GM19395 (cell line): ENCODE data around the gene SLC35D1.

ENCODE experiments used
- ATAC-seq: cut with Tn5 transposase; IDR thresholded peaks from one replicate; pipeline ENCODE4 v1.9.1; 2021; ENCODE audit warnings: mild to moderate bottlenecking, moderate library complexity; ENCODE audit not compliant: unreplicated experiment

Gene SLC35D1

DNA sequence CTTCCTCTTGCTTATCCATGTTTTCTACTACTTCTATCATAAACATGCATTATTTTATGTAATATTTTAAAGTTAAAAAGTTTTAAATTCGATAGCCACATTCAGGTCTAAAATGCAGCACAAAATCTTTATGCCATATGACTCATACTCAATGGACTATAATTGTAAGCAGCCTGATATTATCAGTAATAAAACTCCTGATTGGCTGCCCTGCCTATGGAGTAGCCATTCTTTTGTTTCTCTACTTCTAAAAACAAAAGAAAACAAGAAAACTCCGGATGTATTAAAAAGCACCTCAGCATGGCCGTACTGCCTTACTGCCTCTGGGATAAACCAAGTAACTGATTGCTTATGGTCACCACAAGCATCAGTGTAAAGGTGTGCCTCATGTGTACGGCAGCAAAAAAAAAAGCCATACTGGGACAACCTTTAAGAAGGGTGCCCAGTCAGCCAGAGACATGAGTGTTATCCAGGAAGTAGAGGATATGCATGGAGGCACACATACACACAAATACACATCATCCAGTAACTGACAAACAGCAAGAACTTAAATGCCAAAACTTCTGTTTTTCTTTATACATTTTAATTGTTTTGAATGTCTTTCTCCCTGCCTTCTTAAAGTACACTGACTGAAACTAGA lies 9.2 kb downstream of the SLC35D1 start:
- ATAC-seq: no peak

DNA sequence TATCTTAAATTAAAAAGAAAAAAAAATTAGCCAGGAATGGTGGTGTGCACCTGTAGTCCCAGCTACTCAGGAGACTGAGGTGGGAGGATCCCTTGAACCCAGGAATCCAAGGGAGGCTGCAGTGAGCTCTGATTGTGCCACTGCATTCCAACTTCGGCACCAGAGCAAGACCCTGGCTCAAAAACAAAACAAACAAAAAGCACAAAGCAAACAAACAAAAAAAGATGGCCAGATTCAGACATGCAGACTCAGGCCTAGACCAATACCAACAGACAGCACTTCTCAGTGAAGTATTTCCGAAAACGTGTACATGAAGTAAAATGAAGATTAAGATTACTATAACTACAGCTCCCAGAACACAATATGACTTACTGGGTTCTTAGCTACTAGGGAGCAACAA lies 10.6 kb downstream of the SLC35D1 start:
- no peak for ATAC-seq

DNA sequence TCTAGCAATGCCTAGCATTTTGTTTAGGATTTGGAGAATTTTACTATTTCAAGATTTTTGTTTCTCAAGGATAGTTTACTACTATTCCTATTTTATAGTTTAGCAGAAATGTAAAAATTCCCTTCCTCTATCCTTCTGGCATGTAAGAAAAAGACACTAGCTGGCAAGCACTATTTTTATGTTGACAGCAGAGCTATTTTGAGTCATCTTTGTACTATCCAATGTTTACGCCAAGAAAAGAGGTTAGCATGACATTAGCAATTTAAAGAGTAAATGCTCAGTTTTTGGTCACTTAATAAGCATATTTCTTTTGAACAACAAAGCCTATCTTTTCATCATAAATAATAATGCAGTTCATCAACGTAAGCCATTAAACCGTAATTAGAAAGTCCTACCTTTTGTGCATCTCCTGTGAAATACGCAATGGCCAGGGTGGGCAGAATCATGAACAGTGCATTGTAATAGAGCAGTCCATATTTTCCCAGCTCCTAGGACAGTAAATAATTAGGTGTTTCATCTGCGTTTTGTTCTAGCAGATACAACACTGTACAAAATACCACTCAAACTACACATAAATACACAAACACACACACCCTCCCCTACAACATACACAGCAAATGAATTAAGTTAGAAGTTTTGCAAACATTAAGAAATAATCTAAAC lies 12.0 kb downstream of the SLC35D1 start:
- no peak for ATAC-seq

DNA sequence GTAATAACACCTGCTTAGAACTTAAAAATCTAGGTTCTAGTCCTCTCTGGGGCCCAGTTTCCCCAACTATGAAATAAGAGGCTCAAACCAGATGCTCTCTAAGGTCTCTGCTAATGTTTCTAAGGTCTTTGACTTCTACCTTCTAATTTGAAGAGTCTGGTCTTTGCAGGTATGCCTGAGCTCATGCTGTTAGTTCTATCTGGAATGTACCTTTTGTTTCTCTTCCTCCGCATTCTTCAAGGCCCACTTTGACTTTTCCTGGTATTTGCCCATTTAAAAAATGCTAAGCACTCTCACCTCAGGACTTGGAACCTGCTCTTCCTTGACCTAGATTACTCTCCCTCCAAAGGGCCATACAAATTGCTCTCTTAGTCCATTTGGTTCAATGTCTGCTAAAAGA lies 13.5 kb downstream of the SLC35D1 start:
- ATAC-seq: no peak

DNA sequence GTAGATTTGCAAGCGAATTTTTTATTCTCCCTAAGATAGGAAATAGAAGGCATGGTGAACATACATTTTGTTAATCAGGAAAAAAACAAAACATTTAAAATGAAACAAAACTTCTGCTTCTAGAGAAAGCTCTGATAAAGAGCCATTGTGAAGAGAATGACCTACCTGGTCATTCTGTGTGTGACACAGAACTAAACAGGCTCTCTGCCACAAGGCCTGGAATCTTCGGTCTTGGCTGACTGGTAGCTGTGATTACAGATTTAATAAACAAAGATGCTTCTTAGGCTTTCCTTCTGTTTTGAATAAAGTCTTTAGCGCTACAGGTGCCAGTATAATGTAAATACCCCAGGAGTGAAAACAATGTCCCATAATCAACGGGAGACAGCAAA lies 22.1 kb downstream of the SLC35D1 start:
- ATAC-seq: no peak

DNA sequence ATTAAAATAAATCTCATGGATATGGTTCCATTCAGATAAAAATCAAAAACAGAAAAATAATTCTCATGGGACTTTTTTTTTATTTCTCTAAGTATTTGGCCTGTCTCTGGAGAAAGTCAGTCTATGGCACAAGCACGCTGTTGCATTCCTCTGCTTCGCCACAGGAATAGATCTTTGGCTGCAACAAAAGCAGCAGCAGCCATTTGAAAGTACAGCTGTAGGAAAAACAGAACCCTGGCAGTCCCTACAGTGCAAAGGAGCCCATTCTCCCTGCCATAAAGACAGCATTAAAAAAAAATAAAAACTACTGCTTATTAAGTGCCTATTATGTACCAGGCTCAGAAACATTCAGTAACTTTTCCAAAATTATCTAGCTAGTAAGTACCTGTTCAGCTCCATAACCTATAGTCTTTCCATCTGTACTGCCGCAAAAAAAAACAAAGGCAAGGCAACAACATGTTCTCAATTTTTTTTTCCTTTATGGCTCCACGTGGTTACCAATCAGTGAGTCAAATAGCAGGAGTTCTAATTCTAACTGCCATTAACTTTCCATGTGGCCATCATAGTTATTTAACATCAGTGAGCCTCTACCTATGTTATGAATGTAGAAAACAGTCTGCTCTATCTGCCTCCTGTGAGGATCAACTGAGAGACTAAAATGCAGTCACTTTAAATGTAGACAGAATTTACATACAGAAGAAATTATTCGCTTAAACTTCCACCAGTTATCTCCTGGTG lies 22.7 kb downstream of the SLC35D1 start:
- no peak for ATAC-seq

DNA sequence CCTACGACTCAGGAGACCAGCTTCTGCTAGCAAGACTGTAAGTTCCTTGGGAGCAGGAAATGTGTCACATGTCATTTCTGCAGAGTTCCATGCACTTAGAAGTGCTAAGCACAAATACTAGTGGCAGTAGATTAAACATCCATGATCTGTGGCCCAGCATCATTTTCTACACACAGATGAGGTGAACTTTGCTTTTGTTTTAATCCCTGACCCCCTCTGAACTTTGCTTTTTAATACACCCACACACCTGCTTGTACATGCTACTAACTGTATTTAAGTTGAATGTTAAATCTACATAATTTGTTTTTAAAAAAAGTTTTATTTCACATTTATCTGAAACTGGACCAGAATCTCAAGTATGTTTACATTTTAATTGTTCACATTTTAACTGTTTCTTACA lies 24.5 kb downstream of the SLC35D1 start:
- ATAC-seq: no peak

DNA sequence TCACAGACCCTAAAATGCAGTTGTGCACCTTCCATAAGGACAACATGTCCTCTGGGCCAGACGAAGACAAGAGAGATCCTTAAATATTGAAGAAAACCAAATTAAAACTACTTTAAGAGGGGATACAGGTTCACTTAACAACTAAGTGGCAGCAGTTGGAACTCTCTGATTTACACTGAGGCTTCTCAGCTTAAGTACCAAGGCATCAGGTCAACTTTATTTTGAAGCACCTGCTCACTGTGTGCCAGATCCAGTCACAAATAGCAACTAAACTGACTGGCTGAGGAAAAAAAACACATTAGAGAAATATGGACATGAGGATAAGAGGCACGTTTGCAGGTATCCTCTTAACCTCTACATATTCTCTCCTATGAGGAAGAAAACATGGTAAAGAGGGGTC lies 33.2 kb downstream of the SLC35D1 start:
- ATAC-seq: no peak

DNA sequence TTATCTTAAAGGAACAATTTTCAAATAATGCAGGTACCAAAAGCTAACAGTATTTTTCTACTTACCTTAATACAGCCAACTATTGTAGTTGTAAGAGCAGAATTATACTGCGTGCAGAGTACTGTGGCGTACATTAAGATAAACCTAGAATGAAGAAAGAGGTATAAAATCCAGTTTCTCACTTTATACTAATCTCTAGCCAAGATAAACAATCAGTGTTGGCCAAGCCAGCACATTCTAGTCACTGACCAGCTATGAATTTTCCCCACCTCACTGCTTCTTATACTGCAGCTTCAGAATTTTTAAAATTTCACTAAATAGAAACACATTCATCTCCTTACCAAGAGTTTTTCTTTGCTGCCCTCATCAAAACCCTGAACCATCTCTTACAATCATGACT lies 33.6 kb downstream of the SLC35D1 start:
- no peak for ATAC-seq

DNA sequence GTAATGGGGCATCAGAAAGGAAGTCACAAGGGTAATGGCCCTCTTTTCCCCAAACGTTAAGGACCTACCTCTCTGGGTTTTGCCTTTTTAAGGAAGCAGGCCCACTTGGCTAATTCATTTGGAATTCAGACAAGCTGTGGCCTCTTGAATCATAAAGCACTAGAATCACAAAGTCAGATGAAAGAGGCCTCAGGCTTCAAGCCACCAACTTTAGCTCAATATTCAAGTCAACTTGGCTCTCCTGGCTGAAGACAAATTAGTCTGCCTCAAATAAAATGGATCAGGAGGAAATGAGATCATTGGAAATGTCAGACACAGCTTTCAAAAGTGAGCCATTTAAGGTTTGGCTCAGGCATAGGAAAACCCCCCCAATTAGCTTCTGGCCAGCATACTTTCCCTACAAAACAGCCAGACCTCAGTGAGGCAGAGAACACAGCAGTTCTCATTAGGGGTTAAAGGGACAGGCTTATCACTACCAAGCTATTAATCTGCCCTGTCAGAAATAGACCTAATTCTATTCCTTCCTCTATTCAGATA lies 34.3 kb downstream of the SLC35D1 start:
- no peak for ATAC-seq

DNA sequence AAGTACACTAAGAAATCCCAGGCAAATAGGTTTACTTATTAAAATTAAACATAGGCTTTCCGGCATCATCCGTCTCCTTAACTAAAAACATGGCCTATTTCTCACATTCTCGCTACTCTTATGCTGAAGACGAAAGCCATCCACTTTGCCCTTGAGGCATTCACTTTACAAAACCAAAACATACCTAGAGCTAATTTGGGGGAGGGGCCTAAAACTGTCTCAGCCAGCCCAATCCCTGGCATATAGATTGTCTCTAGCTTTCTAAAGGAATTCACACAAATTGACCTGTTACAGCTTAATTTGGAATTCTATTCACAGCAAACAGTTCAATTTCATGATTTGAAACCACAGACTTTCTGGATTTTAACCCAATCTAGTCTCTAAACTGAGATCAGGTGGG lies 34.8 kb downstream of the SLC35D1 start:
- no peak for ATAC-seq

DNA sequence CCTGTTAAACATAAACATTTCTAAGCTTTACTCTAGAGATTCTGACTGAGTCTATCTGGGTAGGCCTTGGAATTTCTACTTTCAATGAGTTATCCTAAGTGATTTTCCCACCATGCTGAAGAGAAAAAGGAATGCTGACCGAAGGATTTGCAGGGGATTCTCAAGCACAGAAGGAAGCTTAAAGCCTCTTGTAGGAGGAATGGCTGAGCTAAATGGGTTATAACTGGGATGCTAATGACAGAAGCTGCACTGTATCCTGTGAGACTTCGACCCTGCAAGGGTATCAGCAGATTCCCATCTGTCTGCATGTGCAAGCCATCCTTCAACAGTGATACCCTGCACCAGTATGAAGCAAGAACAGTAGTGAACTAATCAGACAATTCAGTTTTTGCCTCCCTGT lies 35.4 kb downstream of the SLC35D1 start:
- no peak for ATAC-seq

DNA sequence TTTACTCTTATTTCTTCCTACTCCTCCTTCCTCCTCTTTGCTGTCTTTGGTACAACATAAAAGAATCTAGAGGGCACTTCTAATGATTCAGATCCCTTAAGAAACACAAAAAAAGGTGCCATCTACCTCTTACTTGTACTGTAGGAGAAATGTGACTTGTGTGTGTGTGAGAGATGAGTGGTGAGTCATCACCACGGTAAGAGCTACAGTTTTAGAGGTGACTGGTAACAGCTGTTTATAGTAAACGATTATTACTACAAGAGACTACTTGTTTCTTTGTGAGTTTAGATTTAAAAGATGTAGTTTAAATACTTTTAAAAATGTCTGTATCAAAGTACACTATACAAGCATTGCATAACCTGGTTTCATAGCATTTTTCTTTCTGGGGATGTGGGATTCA lies 40.4 kb downstream of the SLC35D1 start:
- no peak for ATAC-seq

DNA sequence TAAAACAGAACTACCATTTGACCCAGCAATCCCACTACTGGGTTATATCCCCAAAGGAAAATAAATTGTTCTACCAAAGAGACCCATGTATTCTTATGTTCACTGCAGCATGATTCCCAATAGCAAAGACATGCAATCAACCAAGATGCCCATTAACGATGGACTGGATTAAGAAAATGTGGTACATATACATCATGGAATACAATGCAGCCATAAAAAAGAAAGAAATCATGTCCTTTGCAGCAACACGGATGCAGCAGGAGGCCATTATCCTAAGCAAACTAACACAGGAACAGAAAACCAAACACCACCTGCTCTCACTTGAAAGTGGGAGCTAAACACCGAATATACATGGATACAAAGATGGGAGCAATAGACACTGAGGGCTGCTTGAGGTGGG lies 44.2 kb downstream of the SLC35D1 start:
- ATAC-seq: no peak

DNA sequence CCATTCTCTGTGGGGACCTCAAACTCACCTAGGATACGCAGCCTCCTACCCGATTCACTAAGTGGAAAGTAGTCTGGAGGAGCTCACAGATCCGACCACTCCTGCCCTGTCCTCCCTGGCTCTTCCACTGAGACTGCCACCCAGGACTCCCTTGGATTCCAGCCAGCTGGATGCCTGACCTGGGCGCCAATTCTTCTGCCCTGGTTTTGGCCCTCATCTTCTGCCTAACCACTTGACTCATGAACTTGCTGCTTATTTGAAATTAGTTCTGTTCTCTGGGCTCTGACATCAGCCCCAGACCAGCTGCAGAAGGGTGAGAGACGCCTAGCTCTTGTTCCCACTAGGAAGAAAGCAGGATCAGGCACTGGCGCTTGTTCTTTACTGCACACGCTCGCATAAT lies 48.9 kb downstream of the SLC35D1 start:
- ATAC-seq: no peak

DNA sequence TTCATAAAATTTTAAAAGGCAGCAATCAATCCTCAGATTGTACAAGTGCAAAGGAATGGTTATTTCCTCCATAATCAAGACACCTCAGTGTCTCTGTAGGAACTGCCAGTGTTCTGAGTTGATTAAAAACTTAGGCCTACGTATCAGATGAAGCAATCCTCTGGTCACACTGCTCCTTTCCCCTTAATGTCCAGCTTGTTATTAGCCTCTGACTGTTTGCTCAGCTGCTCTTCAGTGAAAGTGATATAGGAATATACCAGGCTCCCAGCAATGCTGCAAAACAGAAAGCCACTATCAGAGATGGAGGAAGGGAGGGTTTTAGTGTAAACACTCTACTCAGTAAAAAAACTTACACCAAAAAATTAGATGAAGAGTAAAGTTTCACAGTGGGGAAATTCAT lies 49.8 kb downstream of the SLC35D1 start:
- ATAC-seq: no peak

DNA sequence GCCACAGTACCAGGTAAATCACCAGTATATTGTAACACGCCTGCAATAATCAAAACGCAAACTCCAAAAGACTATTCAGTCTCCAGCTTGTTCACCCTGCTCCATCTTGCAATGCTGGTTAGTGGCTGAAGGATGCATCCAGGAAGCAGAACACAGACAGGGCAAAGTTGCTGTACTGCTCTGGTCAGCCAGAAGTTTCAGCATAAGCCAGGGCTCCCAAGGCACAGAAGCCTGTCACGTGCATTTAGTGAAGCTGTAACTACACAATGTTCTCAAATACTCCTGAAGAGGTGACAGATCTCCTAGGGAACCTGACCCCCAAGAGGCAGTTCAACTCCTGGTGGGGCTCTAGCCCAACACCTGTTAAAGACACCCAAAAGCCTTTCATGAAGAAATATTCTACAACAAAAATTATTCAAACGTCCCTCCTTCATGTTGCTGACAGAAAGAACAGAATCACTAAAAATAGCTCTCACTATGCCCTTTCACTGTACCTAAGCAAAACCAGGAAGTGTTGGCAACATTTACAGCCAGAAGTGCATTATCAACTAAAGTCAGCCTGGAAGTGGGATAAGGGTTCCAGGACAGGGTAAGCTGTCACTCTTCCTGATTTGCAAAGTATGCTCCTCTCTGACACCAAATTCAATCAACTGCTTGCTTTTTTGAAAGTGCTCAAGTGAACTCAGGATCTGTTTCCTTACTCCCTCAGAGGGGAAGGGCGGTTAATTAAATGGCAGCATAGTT lies 52.1 kb downstream of the SLC35D1 start:
- ATAC-seq: no peak

DNA sequence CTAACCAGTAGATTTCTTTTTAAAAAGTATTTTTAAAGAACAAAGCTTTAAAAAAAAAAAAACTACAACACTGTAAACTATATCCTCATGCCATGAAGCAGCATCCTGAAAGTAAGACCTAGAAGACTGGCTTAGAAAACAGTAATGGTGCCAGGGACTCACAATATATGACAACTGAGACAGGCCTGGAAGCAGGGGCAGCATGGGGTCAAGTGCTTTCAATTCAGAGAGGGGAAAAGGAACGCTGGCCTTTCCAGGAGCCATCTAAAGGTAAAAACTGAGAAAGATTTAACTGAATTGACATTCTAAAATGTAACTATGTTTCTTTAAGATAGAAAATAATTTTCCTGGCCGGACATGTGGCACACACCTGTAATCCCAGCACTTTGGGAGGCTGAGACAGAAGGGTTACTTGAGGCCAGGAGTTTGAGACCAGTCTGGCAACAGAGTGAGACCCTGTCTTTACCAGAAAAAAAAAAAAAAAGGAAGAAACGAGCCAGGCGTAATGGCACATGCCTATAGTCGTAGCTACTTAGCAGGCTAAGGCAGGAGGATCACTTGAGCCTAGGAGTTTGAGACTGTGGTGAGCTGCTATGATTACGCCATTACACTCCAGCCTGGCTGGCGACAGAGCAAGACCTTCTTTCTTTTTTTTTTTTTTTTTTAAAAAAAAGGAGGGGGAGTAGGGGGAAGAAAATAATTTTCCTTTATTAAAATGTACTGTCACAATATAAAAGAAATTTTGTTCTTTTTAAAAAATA lies 54.1 kb downstream of the SLC35D1 start:
- no peak for ATAC-seq

DNA sequence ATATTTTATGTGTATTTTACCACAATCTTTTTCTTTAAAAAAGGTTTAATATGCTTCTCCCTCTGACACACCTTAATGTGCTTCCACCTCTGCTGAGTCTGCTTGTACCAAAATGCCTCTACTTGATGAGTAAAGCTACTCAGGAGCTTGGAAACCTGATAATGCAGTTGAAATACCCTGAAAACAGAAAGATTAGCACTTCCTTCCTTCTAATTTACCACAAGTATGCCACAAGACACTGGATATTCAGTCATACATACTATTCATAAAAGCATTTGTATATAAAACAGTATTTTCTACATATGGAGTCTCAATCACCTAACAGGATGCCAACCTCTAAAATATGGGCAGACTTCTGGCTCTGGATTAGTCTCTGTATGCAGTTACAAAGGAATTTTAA lies 55.0 kb downstream of the SLC35D1 start:
- ATAC-seq: no peak

DNA sequence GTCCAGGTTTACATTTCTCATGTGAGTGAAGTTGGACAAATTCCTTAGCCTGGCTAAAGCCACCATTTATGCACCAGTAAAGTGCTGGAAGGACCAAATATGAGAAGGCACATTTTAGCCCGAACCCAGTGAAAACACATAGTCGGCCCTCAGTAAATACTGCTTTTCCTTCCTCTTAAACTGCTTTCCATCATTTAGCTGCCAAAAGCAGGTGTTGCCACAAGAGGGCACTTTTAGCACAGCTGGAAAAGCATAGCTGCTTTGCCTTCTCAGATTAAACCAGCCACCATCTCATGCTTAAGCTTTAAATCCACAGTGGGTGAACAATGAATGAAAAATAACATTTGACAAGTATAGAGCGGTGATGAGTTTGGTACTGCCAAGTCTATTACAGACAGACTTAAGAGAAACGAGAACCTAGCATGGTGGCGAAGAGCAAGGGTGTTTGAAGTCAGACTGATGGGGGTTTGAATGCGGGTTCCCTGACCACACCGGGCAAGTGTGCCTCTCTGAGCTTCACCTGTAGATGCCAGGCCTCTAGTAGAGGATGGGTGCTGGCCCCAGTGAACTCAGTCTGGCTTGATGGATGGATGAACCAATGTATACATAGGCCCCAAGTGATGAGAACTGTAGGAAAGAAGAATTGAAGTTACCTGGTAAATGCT lies 57.8 kb downstream of the SLC35D1 start:
- ATAC-seq: peak; percentile 80
